ENCODE data around the gene DCC.
A peak's percentile ranks its signal among the peaks of the same experiment; 100 is the strongest.

The DCC gene

GRCh38 chr18:52339891-52340371, at the start of gene DCC:
Gene DCC, plus strand, starts transcription at chr18:52340197. Its CDS starts 591 bp downstream, at chr18:52340788.
- peak; percentile 80 for DNase-seq

- DNase-seq = no peak
These were observed 29.3 kb upstream of the DCC start for GRCh38 chr18:52310651-52311050.

- no peak for DNase-seq
These were observed 28.7 kb upstream of the DCC start for GRCh38 chr18:52311331-52311730.

- DNase-seq = peak; percentile 86
These were observed 27.7 kb upstream of the DCC start for GRCh38 chr18:52312346-52312745.

- DNase-seq = no peak
These were observed 26.8 kb upstream of the DCC start for GRCh38 chr18:52313213-52313612.

- DNase-seq = no peak
These were observed 20.5 kb upstream of the DCC start for GRCh38 chr18:52319424-52319983.

GRCh38 chr18:52322307-52322706, 17.7 kb upstream of the DCC start:
- DNase-seq = no peak

GRCh38 chr18:52323802-52324201, 16.2 kb upstream of the DCC start:
- DNase-seq = no peak

- peak; percentile 17 for DNase-seq
These were observed 14.0 kb upstream of the DCC start for GRCh38 chr18:52325997-52326396.

- DNase-seq = no peak
These were observed 6.1 kb upstream of the DCC start for GRCh38 chr18:52333860-52334259.

GRCh38 chr18:52334307-52334706, 5.7 kb upstream of the DCC start:
- DNase-seq = no peak

GRCh38 chr18:52334896-52335295, 5.1 kb upstream of the DCC start:
- DNase-seq = no peak

- no peak for DNase-seq
These were observed 2.7 kb upstream of the DCC start for GRCh38 chr18:52337276-52337675.

GRCh38 chr18:52340406-52341102, 557 bp downstream of the DCC start:
- no peak for DNase-seq

GRCh38 chr18:52341103-52341432, 1.1 kb downstream of the DCC start:
- DNase-seq = no peak

- peak; percentile 33 for DNase-seq
These were observed 1.8 kb downstream of the DCC start for GRCh38 chr18:52341608-52342381.

- DNase-seq = no peak
These were observed 2.5 kb downstream of the DCC start for GRCh38 chr18:52342456-52342855.

GRCh38 chr18:52343138-52343537, 3.1 kb downstream of the DCC start:
- peak; percentile 79 for DNase-seq

- no peak for DNase-seq
These were observed 3.8 kb downstream of the DCC start for GRCh38 chr18:52343731-52344340.

- no peak for DNase-seq
These were observed 4.9 kb downstream of the DCC start for GRCh38 chr18:52344881-52345280.

GRCh38 chr18:52345428-52345827, 5.4 kb downstream of the DCC start:
- DNase-seq = no peak

GRCh38 chr18:52348209-52348608, 8.2 kb downstream of the DCC start:
- no peak for DNase-seq

GRCh38 chr18:52349498-52349897, 9.5 kb downstream of the DCC start:
- DNase-seq = no peak

GRCh38 chr18:52352920-52353319, 12.9 kb downstream of the DCC start:
- no peak for DNase-seq
